Effector CD8-positive, alpha-beta T cell (primary cell): Measurements from ENCODE around the gene ABCC6.
"Not testable (repeated sequence)": the region's sequence is repeated elsewhere in the genome, so short reads cannot be mapped to it uniquely, and the experiment has no call there.

ENCODE experiments used
- DNase-seq: peaks from one replicate; lab custom pipeline; 2025; lab: John Stamatoyannopoulos, UW
- total RNA-seq, 4 experiments: gene quantifications; one replicate each; lab custom pipeline; 2026; lab: John Stamatoyannopoulos, UW

ABCC6 gene
- total RNA-seq, result 0 to 0.54 (median 0.04) reads per million in 4 experiments

DNA sequence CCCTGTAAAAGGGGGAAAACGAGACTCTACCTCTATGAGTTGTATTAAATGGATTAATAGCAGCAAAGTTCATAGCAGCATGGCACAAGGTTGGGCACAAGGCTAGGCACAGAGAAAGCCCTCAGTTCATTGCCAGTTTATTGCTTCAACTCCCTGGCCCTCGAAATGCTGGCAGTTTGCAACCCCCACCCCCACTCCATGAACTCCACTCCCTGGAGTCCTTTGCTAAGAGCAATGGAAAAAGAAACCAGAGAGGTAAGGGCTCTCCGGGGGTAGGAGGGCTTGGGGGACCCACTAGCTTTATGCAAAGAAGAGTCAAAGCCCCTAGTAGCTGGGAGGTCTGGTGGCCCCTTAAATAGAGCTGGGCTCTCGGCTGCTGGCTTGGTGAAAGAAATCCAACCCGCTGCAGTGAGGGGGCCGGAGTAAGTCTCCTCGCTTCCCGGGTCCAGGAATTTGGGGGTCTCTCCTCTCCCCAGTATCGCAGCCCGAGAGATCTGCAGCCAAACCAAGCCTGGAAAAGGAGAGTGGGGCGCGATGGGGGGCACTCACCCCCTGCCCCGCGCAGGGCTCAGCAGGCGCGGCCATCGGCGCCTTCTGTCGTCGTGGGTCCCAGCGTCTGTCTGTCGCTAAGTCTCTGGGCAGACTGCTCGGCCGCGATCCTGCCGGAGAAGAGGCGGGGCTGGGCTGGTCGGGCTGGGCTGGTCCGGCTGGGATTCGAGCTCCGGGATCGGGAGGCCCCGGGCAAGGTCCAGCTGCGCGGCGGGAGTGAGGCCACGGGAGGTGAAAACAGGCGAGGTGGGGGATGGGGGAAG lies at the start of gene ABCC6:
ABCC6 (minus strand) TSS at position 645 of the 812 bp plus-strand sequence; CDS start at position 585, 60 bp downstream.
- DNase-seq, result not testable (repeated sequence)

DNA sequence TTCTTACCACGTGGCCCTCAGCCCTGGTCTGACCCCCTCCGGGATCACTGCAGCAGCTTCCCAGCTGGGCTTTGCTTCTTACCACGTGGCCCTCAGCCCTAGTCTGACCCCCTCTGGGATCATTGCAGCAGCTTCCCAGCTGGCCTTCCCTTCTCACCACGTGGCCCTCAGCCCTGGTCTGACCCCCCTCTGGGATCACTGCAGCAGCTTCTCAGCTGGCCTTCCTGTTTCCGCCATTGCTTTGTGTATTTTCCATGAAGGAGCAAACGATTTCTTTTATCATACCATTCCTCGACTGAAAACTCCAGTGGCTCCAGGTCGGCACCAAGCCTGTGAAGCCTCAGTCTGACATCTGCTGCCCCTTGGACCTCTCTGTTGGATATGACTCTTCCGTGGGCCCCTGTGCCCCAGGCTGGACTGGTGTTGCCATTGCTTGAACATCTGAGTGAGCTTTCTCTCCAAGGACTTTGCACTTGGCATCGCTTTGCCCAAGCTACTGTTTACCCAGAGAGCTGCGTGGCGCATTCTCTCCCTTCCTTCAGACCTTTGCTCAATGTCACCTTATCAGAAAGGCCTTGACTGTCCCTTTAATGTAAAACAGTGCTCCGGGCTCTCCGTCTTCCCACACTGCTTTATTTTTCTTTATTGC lies 49.4 kb upstream of the ABCC6 start:
- not testable (repeated sequence) for DNase-seq

DNA sequence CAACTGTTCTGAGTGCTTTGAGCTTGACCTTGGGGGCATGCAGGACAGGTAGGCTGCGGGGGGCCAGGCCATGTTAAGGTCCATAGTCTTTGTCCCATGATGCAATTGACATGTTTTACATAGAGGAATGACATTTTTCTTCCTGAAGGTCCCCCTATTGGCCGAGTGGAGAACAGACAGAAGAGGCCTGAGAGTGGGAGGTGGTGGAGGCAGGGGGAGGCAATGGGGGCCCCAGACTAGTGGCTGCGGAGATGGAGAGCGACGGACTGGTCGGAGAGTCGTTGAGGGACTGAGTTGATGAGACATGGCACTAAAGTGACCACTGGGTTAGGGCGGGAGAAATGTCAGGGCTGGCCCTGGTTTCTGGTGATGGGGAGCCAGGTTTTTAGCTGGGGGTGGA lies 48.4 kb upstream of the ABCC6 start:
- DNase-seq, result not testable (repeated sequence)

DNA sequence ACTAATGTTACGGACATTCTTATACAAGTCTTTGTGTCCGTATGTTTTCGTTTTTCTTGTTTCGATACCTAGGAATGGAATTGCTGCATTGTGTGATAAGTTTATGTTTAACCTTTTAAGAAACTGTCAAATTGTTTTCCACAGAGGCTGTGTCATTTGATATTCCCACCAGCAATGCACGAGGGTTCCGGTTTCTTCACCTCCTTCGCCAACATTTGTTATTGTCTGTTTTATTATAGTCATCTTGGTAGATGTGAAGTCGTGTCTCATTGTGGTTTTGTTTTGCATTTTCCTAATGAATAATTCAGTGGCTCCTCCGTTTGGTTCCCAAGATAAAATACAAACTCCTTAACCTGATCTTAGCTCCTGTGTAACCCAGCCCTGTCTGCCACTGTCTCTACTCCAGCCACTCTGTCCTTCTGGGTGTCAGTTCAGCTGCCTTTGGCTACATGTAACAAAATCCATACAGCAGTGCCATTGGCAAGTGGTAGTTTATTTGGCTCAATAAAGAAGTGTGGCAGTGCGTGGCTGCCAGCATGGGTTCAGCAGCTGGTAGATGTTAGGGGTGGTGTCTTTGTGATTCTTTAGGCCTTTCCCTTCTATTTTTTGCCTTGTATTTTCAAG lies 45.0 kb upstream of the ABCC6 start:
- not testable (repeated sequence) for DNase-seq

DNA sequence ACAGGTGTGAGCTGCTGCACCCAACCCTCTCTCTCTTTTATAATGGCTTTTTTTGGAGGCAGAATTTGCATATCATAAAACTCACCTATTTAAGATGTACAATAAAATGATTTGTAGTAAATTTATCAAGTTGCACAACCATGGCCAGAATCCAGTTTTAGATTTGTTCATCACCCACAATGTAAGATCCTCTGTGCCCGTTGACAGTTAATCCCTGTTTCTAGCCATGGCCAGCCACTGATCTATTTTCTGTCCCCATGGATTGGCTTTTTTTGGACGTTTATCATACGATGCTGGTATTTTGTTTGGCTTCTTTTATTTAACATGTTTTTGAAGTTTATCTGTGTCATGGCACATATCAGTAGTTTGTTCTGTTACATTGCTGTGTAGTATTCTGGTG lies 44.4 kb upstream of the ABCC6 start:
- DNase-seq, result not testable (repeated sequence)

DNA sequence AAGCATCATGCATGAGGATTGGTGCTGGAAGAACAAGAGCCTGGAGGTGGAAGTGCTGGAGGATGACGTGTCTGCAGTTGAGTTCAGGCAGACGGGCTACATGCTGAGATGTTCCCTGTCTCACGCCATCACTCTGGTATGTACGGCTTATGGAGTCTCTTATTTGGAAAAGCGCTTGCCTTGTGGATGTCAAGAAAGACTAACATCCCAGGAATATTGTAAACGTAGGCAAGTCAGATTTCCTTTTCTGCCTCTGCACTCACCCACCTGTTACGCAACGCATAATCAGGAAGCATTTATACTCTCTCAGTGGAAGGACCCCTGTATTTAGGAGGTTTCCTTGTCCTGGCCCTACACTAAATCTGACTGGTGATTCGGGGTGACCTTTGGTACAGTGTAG lies 41.8 kb upstream of the ABCC6 start:
- DNase-seq, result not testable (repeated sequence)

DNA sequence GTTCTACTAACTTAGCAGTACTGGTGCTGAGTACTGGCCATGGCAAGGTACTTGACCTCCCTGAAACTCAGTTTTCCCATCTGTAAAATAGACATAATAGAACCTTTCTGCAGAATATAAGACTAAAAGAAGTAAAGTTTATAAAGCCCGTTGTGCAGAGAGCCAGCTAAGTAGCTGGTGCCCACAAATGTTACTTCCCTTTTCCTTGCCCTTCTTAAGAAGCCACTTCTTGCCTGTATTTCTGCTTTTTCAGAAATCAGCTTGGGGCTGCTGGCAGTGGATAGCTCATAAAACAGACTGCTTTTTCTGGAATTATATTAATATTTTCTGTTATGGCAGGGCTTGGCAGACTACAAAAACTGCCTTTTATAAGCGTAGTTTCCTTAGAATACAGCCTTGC lies 40.7 kb upstream of the ABCC6 start:
- DNase-seq, result not testable (repeated sequence)

DNA sequence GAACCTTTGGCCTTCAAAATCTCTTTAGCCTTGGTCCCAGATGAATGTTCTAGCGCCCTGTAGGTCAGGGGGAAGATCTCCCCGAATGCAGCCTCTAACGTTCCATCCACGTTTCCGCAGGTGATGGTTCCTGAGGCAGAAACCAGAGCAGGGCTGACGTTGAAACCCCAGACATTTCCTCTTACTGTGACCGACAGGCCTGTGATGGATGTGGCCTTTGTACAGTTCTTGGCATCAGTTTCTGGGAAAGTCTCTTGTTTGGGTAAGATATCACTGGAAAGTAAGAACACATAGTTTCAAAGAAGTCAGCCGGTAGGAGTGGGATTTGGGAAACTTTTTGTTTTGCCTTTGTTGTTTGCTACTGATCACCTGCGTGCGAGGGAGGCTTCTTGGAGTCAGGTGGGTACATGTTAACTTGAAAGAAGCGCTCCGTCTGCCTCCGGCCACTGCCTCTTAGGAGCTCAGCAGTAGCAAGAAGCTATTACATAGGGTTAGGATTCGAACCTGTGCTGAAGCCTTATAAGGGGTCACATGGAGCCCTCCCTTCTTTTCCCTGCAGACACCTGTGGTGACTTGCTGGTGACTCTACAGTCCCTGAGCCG lies 39.8 kb upstream of the ABCC6 start:
- not testable (repeated sequence) for DNase-seq

DNA sequence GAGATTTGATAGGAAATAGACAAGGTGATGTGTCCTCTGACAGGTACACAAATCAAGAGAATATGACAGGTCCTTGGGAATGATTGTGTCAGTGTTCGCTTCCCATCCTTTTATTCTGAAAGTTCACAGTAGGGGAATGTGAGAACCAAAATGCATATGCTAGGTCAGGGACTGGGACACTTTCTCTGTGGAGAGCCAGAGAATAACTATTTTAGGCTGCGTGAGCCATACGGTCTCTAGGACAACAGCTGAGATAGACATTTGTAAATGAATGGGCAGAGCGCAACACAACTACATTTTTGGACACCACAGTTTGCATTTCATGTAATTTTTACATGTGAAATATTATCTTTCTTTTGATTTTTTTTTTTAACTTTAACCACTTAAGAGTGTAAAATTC lies 36.7 kb upstream of the ABCC6 start:
- DNase-seq, result not testable (repeated sequence)

DNA sequence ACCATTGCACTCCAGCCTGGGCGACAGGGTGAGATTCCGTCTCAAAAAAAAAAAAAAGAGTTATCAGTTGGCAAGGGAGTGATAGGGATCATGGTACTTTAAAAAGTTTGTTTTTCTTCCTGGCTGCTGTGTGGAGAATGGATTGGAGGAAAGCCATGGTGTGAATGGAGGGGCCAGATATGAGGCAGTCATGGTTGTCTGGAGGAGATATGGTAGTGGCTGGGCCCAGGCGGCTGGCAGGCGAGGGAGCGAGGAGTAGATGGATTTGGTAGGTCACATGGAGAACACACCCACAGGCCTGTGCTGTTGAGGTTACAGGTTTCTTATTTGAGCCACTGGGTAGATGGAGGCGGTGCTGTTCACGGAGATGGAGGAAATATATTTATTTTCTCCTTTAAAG lies 35.5 kb upstream of the ABCC6 start:
- DNase-seq, result not testable (repeated sequence)

DNA sequence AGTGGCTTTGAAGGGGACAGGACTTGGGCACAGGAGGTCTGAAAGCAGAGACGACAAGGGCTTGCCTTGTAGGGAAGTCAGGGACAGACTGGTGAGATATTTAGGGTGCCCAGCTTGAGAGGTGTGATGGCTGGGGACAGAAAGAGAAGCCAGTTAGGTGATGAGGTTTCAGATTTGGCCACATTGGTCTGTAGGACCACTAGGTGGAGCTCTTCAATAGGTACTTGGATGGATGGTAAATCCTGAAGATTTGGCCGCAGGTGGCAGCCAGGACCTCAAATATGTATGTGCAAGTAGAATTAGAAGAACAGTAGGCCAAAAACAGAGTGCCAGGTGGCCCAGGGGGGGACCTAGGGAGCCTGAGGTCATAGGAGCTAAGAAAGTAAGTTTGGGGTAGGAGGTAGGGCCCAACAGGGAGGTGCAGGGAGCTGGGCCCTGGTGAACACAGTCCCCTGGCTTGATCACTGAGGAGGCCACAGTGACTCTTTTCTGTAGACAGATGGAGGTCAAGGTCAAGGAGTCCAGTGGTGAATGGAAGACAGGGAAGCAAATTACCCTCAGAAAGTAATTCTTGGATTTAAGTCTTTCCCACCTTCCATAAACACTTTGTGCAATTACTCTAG lies 34.1 kb upstream of the ABCC6 start:
- not testable (repeated sequence) for DNase-seq

DNA sequence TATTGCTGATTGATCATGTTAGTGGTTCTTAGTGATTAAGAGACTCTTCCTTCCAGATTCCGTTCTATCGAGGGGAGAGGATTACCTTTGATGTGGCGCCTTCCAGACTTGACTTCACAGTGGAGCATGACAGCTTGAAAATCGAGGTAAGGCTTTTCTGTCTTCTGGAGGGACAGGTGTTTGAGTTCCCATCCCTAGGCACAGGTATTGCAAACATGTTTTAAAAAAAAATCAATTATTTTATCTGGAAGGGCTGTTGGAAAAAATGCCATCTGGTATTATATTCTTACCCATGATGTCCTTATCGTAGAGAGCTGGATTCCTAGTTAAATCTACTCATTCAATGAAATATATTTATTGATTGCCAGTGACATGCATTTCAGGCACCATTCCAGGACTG lies 29.1 kb upstream of the ABCC6 start:
- DNase-seq, result not testable (repeated sequence)

DNA sequence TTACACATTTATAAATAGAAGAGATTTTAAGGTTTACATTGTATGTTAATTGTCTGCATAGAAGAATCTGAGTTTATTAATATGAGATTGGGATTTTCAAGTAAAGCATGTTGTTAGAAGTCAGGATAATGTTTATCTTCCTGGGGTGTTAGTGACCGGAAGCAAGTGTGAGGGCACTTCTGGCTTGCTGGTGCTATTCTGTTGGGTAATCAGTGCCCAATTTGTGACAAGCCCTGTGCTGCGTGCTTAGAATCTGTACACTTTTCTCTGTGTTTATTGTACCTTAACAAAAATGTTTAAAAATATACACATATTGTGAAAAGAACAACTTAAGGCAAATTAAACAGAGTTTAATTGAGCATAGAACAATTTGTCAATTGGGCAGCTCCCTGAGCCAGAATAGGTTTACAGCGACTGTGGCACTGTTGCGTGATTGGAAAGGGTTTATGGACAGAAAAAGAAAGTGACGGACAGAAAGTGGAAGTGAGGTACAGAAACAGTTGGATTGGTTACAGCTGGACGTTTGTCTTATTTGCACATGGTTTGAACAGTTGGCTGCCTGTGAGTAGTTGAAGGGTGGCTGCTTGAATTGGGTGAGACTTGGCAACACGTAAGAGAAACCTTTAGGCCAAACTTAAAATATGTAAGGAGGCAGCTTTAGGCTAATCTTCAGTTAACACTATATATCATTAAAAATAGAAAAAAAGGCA lies 26.5 kb upstream of the ABCC6 start:
- DNase-seq, result not testable (repeated sequence)

DNA sequence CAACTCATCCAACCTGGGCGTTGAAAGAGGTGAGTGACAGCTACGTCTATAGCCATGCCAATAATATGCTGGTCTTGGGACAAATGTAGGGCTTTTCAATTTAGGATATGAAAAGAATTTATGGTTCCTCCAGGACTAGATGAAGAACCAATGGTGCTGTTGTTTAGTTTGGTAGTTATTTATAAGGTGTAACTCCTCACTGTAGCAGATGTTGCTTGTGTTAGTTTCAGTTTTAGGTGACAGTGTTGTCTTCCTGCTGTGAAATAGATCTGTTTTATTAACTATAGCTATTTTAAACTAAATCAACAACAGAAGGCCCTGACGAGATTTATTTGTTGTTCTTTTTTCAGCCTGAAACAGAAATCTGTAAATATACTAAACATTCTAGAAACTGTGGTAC lies 24.1 kb upstream of the ABCC6 start:
- not testable (repeated sequence) for DNase-seq

DNA sequence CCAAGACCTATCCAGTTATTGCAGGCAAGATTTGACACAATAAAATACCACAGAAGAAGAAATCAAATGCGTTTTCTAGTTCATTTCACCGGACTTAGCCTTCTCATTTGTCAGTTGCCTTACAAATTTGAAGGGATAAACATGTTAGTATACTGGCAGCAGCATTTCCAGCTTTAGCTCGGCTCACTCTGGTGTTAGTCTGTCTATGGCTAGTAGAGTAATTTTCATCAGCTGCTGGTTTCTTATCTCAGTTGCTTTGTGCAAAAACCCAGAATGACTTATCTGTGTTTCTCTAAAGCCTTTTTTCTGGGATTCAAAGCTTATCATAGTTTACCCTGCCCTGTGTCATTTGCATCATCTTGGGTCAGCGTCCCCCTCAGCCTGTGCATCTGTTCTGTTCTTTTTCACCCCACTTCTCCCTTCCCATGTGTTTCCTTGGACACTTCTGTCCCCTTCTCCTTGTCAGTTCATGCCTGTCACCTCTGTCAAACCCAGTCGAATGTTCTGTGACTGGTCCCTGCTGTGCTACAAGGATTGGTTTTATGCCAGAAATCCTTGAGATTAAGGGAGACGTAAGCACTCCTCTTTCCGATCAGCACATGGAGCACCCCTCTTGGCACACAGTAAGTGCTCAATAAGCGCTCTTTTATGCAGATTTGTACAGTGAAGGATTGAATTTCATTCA lies 23.4 kb upstream of the ABCC6 start:
- DNase-seq, result not testable (repeated sequence)

DNA sequence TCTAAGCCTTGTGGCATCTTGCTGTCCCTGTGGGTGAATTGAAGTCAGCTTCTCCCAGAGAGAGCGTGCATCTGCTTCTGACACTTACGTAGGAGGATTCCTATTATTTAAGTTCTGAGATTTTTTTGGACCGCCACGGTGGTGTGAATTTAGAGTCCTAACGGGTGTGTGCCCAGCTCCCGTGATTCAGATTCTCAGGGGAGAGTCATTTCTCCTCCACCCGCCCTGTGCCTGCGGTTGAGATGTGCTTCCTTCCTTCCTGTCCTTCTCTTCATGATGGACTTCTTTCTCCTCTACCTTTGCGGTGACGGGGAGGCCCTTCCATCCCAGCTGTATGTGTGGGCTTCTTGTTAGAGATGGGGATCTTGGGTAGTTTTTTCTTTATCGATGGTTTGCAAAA lies 20.6 kb upstream of the ABCC6 start:
- not testable (repeated sequence) for DNase-seq

DNA sequence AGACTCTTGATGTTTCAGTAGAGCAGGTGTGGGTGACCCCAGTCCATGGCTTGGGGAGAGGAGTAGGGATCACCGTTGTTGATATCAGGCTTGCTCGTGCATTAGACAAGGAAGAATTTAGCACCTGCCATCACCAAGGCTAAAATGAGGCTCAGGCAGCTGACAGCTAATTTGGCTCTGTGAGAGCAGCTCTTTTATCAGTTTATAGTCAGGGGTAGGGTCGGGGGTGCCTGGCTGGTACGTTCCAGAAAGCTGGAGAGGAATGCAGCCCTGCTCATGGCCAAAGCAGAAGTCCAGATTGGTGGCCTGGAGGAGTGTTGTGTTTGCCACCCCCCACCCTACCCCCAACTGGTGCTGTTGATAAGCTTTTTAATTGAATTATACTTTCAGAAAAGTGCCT lies 17.4 kb upstream of the ABCC6 start:
- not testable (repeated sequence) for DNase-seq

DNA sequence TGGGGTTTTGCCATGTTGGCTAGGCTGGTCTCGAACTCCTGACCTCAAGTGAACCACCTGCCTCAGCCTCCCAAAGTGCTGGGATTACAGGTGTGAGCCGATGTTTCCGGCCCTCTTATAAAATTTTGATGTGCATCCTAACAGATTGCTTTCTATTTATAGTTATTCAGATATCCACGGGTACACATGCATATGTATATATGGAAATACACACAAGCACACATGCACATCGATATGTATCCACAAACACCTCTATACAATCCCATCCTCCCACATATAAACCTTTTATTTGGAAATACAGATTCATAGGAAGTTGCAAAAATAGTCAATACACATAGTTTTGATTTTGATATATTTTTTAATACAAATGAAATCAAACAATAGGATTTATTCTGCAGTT lies 14.4 kb upstream of the ABCC6 start:
- not testable (repeated sequence) for DNase-seq

DNA sequence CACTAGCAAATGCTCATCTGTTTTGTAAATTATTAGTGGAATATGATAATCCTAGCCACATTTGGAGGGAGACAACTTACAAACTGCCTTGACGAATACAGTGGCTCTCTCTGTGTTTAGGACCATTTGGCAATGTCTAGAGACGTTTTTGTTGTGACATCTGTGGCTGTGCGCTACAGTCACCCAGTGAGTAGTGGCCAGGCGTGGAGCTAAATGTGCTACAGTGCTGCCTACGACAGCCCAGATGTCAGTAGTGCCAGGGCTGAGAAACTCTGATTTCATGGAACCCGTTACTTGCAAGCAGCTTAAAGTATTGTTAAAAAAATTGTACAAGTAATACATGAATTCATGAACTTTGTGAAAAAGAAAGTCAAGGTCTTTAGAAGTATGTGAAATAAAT lies 13.8 kb upstream of the ABCC6 start:
- DNase-seq, result not testable (repeated sequence)

DNA sequence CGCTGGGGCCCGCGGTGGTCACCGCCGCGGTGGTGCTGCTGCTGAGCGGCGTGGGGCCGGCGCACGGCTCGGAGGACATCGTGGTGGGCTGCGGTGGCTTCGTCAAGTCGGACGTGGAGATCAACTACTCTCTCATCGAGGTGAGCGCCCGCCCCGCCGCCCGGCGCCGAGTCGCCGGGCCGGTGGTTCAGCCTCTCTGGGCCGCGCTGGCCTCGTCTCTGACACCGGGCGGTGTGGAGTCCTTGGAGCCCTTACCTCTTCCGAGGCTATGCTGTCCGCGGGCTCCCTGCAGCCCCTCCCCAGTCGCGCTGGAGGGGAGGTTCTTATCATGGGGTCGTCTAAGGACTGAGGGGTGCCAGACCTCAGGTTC lies 9.4 kb upstream of the ABCC6 start:
- not testable (repeated sequence) for DNase-seq
